Hematopoietic multipotent progenitor cell treated with erythropoietin and hydrocortisone succinate and interleukin-3 and kit ligand, for 17 days (in vitro differentiated cells): Measurements from ENCODE around the gene ATE1.
"Not testable (repeated sequence)": the region's sequence is repeated elsewhere in the genome, so short reads cannot be mapped to it uniquely, and the experiment has no call there.

Experiments
- DNase-seq: peaks from one replicate; pipeline ENCODE4 v3.0.0-alpha.2; 2015; ENCODE audit warnings: low spot score

ATE1 gene

GRCh38 chr10:121735263-121735662 lies 192.6 kb downstream of the ATE1 start:
- no peak for DNase-seq

GRCh38 chr10:121734589-121735045 lies 193.2 kb downstream of the ATE1 start:
- DNase-seq: no peak

- DNase-seq: no peak
Observed at GRCh38 chr10:121732656-121733445, 195.0 kb downstream of the ATE1 start.

- no peak for DNase-seq
Observed at GRCh38 chr10:121732172-121732571, 195.7 kb downstream of the ATE1 start.

- DNase-seq: no peak
Observed at GRCh38 chr10:121724282-121724681, 203.5 kb downstream of the ATE1 start.

GRCh38 chr10:121722665-121723064 lies 205.2 kb downstream of the ATE1 start:
- no peak for DNase-seq

- DNase-seq: no peak
Observed at GRCh38 chr10:121721257-121721656, 206.6 kb downstream of the ATE1 start.

- no peak for DNase-seq
Observed at GRCh38 chr10:121715969-121716368, 211.9 kb downstream of the ATE1 start.

GRCh38 chr10:121715076-121715475 lies 212.8 kb downstream of the ATE1 start:
- DNase-seq: no peak

- no peak for DNase-seq
Observed at GRCh38 chr10:121713486-121713885, 214.3 kb downstream of the ATE1 start.

GRCh38 chr10:121710971-121711370 lies 216.9 kb downstream of the ATE1 start:
- no peak for DNase-seq

GRCh38 chr10:121710207-121710606 lies 217.6 kb downstream of the ATE1 start:
- no peak for DNase-seq

GRCh38 chr10:121709675-121710073 lies 218.2 kb downstream of the ATE1 start:
- DNase-seq: no peak

GRCh38 chr10:121708728-121709674 lies 218.8 kb downstream of the ATE1 start:
- DNase-seq: no peak

GRCh38 chr10:121702351-121703320 lies 225.2 kb downstream of the ATE1 start:
- no peak for DNase-seq

- DNase-seq: no peak
Observed at GRCh38 chr10:121700416-121700815, 227.4 kb downstream of the ATE1 start.

- not testable (repeated sequence) for DNase-seq
Observed at GRCh38 chr10:121699703-121700102, 228.1 kb downstream of the ATE1 start.

GRCh38 chr10:121698902-121699301 lies 228.9 kb downstream of the ATE1 start:
- DNase-seq: no peak

- DNase-seq: no peak
Observed at GRCh38 chr10:121698336-121698735, 229.5 kb downstream of the ATE1 start.

- no peak for DNase-seq
Observed at GRCh38 chr10:121696854-121697253, 231.0 kb downstream of the ATE1 start.

- no peak for DNase-seq
Observed at GRCh38 chr10:121695731-121696464, 231.9 kb downstream of the ATE1 start.
